ENCODE results near the gene ZBTB7C.

GRCh38 chr18:48084858-48085257, 324.3 kb downstream of the ZBTB7C start:
- no peak for TF ChIP-seq CTCF (optimal IDR thresholded peaks at IDR 0.05 in 1 of 3, IDR thresholded peaks at IDR 0.05 in 1 of 3, conservative IDR thresholded peaks at IDR 0.05 in 1 of 3; ENCODE audit: extremely low read depth in 1 of 3, insufficient read depth in 2 of 3, low read length in 3 of 3)
- TF ChIP-seq EZH2 (IDR thresholded peaks at IDR 0.05; ENCODE audit: low read length), result no peak
